MV-4-11 (cell line): Measurements from ENCODE around the gene SERPINA5.
A peak's percentile ranks its signal among the peaks of the same experiment; 100 is the strongest.

Source experiments
- DNase-seq: peaks from one replicate; lab custom pipeline; 2025; lab: John Stamatoyannopoulos, UW

Gene SERPINA5

DNA sequence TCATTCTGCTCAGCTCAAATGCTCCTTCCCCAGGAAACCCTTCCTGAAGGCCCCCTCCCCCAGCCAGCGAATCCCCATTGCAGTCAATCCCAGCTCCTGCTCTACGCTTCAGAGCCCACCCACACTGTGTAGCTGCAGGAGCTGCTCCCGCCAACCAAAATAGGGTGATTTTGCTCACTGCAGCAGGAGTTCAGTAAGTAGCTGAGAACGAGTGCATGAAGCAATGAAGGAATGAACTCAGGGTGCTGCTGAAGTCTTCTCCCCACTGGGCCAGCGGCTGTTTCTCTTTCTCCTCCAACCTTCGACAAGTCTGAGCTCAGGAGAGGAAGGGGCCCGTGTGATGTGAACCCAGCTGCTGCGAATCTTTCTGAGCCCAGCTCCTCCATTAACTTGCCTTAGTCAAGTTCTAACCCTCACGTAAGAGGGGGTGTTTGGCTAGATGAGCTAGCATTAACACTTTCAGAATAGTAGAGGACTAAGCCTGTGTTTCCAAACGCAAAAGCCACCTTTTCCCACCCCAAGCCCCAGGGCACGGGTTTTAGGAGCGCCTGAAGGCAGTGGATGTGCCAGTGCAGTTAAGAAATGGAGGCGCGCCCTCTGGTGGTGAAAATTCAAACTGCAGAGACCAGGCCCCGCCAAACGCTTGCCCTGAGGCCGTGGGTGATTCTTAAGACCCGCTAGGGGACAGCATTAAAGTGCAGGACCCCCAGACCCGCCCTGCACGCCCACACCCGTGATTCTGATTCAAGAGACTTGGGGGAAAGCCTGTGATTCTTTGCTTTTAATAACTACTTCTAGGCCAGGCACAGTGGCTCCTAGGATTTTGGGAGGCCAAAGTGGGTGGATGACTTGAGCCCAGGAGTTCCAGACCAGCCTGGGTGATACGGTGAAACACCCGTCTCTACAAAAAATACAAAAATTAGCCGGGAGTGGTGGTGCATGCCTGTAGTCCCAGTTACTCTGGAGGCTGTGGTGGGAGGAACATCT lies 31.9 kb upstream of the SERPINA5 start:
- DNase-seq = peak; percentile 5

DNA sequence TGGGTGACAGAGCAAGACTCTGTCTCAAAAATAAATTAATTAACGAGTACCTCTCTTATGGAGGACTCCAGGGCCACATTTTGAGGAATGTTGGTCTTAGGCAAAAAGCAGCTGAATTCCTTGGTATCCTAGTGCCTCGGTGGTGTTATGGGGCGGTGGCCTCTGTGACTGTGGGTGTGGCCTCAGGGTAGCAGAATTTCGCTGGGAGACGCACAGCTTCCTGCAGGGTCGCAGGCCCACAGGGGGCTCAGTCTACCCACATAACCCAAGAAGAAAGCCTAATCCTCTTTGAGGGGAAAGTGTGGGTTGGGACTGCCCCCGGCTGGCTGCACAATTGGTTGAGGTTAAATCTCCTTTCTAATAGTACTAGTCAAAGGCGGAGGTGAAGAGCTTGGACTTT lies 31.2 kb upstream of the SERPINA5 start:
- no peak for DNase-seq

DNA sequence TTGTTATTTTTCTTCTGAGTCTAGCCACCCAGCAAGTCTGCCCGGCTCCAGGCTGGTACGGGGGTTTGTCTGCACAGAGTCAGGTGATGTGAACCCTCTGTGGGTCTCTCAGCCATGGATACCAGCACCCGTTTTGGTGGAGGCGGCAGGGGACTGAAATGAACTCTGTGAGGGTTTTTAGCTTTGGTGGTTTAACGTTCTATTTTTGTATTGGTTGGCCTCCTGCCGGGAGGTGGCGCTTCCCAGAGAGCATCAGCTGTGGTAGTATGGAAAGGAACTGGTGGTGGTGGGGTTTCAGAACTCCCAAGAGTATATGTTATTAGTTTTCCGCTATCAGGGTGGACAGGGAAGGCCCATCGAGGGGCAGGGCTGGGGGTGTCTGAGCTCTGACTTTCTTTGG lies 25.2 kb upstream of the SERPINA5 start:
- DNase-seq = no peak

DNA sequence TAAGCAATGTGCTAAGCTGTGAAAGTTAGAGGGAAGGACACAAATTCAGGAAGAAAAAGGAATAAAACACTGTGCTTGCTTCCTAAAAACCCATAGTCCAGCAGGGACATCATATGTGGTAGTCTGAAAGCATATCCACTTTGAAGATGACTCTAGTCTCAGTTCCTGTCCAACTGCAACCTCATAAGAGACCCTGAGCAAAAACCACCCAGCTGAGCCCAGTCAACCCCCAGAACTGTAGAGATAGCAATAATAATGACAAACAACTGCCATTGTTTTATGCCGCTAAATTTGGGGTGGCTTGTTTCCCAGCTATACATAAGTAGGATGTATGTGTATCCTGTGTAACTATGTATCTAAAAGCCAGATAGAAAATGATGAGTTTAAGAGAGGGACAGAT lies 23.9 kb upstream of the SERPINA5 start:
- no peak for DNase-seq

DNA sequence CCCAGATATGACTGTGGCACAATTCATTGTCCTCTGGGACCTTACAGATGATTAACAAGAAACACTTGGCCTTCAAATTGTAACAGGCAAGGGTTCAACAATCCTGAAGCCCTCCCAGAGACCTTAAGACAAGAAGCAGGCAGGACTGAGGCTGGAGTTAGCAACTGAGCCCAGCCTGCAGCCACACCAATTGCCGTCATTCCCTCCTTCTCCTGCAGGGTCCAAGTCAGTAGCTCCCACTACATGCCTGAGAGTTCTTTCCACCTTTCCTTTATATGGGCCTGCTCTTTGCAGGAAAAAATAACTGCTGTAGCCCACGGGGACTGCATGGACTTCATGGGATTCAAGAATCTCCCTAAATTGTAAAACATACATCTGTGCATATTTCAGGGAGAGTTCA lies 22.4 kb upstream of the SERPINA5 start:
- no peak for DNase-seq

DNA sequence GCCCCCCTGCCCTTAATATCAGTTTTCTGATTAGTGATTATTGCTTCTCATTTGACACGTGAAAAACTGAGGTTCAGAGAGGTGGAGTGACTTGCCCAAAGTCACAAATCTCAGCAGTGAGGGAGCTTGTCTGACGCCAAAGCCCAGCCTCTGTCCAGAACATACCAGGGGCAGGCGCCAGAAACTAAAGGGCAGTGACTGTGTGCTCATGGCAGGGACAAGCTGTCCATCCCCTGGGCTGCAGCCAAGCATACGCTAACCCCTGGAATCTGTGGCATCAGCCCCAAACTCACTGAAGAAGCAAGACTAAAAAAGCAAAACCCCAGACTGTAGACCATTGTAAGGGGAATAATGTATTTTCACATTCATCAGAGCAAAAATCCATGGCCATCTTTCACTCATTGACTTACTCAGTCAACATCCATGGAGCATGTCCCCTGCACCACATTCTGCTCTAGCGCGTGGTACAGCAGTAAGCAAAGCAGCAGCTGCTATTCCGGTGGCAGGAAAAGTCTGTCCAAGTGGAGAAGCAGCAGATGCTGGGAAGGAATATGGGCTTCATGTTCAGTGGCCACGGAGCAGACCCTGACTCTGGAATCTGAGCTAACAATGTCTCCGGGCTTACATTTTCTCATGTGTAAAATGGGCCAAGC lies 21.5 kb upstream of the SERPINA5 start:
- no peak for DNase-seq

DNA sequence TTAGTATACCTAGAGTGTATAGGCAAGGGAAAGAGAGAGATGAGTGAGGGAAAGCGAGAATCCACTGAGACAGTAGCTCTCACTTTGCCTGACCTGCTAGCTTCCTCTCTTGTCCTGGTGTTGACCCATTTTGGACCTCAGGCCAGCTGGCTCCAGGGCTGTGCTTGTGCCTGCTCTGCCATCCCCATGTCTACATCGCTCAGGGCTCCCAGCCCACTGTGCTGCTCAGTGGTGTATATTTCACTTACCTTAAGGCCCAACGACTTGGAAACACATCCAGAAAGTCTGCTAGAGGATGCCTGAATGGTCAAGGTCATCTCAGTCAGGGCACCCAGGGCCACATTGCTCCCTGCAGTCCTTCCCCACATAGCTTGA lies 20.9 kb upstream of the SERPINA5 start:
- DNase-seq = no peak

DNA sequence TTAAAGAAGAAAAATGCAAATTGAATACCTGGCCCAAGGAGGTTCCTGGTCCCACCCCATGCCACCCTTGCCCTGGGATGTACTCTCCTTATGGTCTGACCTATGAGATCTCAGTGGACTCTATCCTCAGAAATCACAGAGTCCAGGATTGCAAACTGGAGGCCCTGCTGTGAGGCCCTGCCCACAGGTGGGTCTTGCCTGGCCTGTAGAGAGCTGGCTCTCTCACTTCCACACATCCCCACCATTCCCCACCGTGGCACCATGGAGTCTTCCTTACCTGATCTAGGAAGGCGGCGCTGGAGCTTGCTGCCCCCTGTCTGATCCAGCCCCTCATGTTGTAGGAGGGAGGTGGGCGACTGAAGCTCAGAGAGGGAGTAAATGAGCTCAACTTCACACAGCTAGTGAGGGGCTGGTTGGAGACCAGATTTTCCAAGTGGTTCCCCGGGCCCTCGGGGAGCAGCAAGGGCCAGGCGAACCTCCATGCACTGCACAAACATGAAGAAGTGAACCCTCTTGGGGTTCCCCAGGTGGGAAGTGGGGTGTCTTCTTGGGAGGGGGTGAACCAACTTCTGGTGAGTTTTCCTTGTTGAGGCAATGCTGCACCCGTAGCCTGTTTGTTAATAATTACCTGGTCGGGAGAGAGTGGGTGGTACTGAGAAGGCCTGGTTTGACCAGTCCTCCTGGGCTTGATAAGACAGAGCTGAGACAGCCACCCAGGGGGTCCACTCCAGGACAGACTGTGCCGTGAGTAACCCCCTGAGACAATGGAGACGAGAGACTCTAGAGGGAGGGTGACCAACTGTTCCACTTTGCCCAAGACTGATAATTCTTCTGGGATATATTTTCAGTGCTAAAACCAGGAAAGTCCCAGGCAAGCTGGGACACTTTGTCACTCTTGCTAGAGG lies 20.2 kb upstream of the SERPINA5 start, which contains the start of gene SERPINA4:
SERPINA4 (plus strand) TSS at position 692 of the 905 bp plus-strand sequence. CDS start 2,041 bp downstream, outside the sequence.
- DNase-seq = no peak

DNA sequence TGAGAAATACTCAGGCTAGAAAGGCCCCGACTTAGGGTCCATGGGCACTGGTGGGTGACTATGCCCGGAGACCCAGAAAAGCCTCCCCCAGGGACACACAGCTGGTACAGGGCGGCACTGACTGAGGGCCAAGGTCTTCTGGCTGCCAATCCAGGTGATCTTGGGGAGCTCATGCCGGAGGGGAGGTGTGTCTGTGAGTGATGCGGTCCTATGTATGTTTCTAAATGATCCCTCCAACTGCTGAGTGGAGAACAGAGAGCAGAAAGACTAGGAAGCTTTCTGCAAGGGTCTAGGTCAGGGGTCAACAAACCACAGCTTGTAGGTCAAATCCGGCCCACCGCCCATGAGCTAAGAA lies 19.6 kb upstream of the SERPINA5 start:
- DNase-seq = no peak

DNA sequence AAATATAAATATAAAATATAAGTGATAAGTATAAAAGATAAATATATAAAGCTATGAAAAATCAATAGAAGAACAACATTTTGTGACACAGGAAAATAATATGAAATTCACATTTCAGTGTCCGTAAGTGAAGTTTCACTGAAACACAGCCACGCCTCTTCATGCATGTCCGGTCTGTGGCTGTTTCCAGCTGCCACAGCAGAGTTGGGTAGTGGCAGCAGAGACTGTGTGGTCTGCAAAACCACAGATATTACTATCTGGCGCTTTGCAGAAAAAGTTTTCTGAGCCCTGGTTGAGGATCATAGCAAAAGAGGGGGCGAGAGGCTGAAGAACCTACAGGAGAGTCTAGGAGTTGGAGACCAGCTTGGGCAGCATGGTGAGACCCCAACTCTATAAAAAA lies 19.2 kb upstream of the SERPINA5 start:
- no peak for DNase-seq

DNA sequence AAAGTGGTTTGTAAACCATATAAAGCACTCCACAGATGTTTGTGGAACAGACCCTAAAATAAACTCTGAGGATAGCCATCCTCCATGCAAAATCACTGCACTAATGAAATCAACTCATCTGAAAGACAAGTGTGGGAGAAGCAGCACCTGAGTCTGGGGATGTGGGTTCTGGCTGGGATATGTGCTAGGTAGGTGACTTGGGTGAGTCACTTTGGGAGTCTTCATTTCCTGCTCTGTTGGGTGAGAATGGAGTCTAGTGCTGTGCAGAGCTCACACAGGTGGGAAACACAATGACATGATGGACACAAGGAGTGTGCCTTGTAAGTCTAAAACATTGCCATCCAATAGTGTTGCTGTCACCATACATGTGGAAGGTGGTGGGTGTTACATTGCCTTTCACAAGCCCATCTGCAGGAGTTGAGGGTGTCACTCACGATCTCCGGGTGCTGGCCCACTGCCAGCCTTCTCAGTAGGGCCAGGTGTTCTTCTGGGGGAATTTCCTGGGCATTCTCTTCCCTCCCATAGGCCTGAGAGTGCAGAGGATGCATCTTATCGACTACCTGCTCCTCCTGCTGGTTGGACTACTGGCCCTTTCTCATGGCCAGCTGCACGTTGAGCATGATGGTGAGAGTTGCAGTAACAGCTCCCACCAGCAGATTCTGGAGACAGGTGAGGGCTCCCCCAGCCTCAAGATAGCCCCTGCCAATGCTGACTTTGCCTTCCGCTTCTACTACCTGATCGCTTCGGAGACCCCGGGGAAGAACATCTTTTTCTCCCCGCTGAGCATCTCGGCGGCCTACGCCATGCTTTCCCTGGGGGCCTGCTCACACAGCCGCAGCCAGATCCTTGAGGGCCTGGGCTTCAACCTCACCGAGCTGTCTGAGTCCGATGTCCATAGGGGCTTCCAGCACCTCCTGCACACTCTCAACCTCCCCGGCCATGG lies 18.0 kb upstream of the SERPINA5 start:
- no peak for DNase-seq

DNA sequence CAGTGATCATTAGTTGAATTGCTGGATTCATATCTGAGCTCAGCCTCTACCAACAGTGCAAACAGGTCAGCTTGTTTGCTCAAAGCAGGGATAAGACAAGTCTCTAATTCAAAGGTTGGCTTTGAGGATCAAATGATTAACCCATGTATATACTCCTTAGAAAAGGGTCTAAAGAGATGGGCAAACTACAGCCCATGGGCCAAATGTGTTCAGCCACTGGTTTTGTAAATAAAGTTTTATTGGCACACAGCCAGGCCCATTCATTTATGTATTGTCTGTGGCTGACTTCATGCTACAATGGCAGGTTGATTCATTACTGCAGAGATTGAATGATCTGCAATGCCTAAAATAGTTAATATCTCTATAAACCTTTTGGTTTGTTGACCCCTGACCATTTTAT lies 16.8 kb upstream of the SERPINA5 start:
- DNase-seq = no peak

DNA sequence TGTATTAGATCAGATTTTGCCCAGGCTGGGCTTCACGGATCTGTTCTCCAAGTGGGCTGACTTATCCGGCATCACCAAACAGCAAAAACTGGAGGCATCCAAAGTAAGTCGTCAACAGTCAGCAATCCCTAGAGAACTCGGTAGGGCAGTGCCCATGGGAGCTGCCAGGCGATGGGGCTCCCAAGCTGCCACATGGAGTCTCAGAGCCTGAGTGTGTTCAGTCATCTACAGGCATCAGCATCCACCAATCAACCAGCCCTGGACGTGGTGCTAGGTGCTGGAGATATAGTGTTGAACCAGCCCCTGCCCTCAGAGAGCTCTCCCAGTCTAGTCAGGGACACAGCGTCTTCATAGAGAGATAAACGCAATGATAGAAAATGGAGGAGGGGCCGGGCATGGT lies 13.0 kb upstream of the SERPINA5 start:
- DNase-seq = no peak

DNA sequence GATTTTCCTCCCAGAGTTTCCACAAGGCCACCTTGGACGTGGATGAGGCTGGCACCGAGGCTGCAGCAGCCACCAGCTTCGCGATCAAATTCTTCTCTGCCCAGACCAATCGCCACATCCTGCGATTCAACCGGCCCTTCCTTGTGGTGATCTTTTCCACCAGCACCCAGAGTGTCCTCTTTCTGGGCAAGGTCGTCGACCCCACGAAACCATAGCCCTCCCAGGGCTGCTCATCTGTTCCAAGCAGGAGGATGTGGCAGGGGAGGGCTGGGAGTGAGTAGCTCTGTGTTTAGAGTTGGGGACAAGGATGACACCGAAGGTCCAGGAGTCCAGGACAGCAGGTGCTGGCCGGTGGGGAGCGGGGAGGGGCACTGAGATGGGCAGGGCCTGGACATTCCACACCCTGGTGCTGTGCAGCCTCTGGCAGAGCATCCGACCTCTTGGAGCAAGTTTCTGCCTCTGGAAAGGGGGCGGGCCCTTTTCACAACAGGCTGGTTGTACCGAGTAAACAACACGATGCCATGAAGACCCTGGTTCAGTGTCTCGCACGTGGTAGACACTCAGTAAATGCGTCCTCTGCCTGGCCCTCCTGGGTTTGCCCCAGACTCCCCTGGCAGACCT lies 11.7 kb upstream of the SERPINA5 start:
- DNase-seq = no peak

DNA sequence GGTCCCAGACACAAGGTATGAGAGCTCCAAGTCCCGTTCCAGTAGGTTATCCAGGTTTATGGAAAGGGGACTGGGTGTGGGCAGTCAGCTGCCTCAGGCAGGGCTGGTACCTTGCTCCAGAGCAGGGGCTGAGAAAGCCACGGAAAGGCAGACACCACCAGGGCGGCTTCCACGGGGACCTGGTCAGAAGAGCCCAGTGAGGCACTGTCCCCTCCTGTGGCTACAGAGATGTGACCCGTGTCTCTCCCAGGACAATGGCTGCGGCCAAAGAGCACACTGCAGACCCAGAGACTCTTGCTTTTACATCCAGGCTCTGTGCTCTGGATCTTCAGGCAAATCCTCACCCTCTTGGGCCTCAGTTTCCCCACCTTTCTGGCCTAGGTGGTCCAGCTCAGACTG lies 11.2 kb upstream of the SERPINA5 start:
- no peak for DNase-seq

DNA sequence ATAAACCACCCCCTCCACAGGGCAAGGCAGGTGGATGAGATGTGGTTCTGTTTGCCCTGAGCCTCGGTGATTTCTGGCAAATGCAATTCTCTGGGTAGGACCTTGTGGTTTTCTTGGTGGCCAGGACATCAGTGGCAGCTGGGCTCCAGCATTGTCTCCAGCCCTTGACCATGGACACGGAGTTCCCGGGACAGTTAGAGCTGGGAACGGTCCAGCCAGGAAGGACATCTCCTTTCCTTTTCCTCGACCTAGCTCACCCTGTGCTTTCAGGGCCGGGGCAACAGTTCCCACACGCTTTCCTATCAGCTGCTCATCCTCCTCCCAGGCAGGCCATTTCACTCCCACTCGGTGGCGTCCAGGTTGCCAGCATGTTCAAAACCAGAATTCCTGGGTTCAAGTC lies 10.8 kb upstream of the SERPINA5 start:
- no peak for DNase-seq

DNA sequence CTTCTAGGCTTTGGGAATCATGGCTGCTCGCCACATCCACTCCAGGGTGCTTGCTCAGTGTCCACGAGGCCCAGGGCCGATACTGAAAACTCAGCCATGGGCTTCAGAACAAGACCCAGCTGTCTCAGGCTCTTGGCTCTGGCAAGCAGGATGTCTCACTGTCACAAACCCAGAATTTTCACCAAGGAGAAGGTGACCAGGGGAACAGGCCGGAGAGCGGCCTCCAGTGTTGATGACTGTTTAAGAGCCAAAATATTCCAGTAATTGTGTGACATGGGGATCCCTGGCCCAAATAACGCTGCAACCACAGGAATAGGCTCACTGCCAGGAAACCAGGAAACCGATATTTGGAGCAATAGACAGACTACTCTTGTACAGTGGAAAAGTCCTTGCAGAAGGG lies 9.8 kb upstream of the SERPINA5 start:
- no peak for DNase-seq

DNA sequence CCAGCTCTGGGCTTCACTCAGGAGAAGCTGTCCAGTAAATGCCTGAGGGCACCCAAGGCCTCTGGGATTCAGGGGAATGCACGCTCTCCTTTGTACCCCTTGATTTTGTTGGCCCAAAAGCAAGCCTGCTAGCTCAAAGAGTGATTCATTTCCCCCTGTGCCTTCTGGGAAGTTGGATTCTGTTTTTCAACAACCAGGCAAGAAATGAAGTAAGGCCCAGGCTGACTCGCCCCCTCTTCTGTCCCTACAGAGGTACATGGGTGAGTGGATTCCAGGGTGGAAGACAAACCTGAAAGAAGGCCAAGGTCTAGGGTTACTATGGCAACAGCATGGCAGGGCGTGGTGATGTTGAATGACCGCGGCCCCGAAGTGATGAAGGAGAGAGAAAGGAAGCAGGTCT lies 9.3 kb upstream of the SERPINA5 start:
- no peak for DNase-seq

DNA sequence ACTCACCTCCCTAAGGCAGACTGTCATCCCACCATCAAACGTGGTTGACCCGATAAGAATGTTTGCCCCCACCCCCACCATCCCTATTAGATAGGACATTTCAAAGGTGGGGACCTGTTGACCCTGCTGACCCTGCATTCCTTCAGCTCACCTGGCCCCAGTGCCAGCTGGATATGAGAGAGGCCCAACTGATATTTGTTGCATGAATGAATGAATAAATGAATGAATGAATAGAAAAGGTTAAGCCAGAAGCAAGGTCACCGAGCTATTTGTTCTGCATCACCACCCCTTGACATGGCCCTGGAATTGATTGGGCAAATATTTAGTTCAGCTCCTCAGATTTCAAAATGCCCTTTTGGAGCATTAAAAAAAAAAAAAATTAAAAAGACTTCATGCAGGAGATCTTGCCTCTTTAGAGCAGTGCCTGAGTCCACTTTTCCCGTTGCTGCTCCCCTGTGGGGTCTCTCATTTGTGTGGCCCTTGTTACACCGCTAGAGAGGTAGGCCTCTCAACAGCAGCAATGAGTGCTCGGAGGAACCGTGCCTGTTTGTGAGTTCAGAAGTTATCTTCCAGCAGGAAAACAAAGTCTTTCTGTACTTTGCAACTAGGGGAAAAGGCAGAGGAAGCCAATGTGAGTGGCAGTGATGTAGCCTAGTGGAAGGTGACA lies 8.5 kb upstream of the SERPINA5 start:
- no peak for DNase-seq
